Measurements from ENCODE around the gene AGMAT. TPM values are rescaled to one million over a fixed set of nuclear protein-coding genes. Genes with fewer than 3 reads are reported as not detected.

The AGMAT gene
- total and polyA plus RNA-seq, 2 of the 13 experiments (the other 11 are each of a cell fraction or from before 2014, with no cell fraction given) = 59.1 to 174 TPM

GRCh38 chr1:15557008-15557407 lies 27.8 kb downstream of the AGMAT start:
- FAIRE-seq (no peak), DNase-seq (ENCODE audit: low spot score) (no peak), ATAC-seq (no peak)
- in situ Hi-C loops (cut with HindIII; ENCODE audit: extremely low pct_ligation_motif_present, low pct_unique_long_range_greater_than_20kb) = no loop called here
- no peak for TF ChIP-seq SRF (IDR thresholded peaks at IDR 0.05; ENCODE audit: low read depth, low read length)
- TF ChIP-seq ZNF33A (CRISPR knock-in tag; IDR thresholded peaks at IDR 0.05; ENCODE audit: borderline replicate concordance) = no peak
- no peak for TF ChIP-seq ZXDC (CRISPR knock-in tag; IDR thresholded peaks at IDR 0.05)
- no peak for TF ChIP-seq BCL6 (CRISPR knock-in tag; IDR thresholded peaks at IDR 0.05)
- no peak for TF ChIP-seq NFIB (CRISPR knock-in tag; IDR thresholded peaks at IDR 0.05; ENCODE audit: borderline replicate concordance)
- TF ChIP-seq DNMT1 (CRISPR knock-in tag; IDR thresholded peaks at IDR 0.05) = no peak
- TF ChIP-seq ZSCAN30 (CRISPR knock-in tag; IDR thresholded peaks at IDR 0.05) = no peak
- no peak for TF ChIP-seq SPEN (CRISPR knock-in tag; IDR thresholded peaks at IDR 0.05; ENCODE audit: low read depth)
- no peak for TF ChIP-seq THAP11 (CRISPR knock-in tag; IDR thresholded peaks at IDR 0.05)
- TF ChIP-seq UBTF (CRISPR knock-in tag; IDR thresholded peaks at IDR 0.05) = no peak
- no peak for TF ChIP-seq MXD1 (CRISPR knock-in tag; IDR thresholded peaks at IDR 0.05)
- no peak for TF ChIP-seq ZNF780A (CRISPR knock-in tag; IDR thresholded peaks at IDR 0.05)
- H3K4me3 ChIP-seq (replicated peaks in 1 of 3; ENCODE audit: insufficient read depth in 1 of 3, low read depth in 2 of 3, low read length in 3 of 3) = no peak overlapping the region
- H4K20me1 ChIP-seq (ENCODE audit: insufficient read depth, low read length) = no peaks in the 10 kb centered on the region
- no peaks in the 10 kb centered on the region for H3K79me2 ChIP-seq (ENCODE audit: insufficient read depth, low read length)
- peaks cover 5 to 11% of the 10 kb centered on the region in 2 experiments; a peak in 4 of 5 replicates for H3K36me3 ChIP-seq (replicated peaks in 1 of 2; ENCODE audit: control insufficient read depth in 1 of 2, insufficient read depth in 2 of 2, low read length in 2 of 2)
- H3K4me1 ChIP-seq (ENCODE audit: insufficient read depth, low read length) = 0 out of 2 replicates have a peak, but pooled peaks cover 2% of the 10 kb centered on the region
- BruUV-seq (replicated peaks) = no TSS peak
- H3K9ac ChIP-seq (ENCODE audit: insufficient read depth, low read depth, low read length) = no peak overlapping the region
- no peak overlapping the region for H3K27ac ChIP-seq (ENCODE audit: extremely low read length, insufficient read depth, low read length)
- H2AFZ ChIP-seq (ENCODE audit: low read length) = no peak overlapping the region
- CTCF ChIA-PET (ENCODE audit: low intra/inter-chr PET ratio, low total read pairs) = no interaction called here
- intact Hi-C loops (cut with micrococcal nuclease; ENCODE audit: unreplicated experiment) = no loop called here
- H3K27me3 ChIP-seq (ENCODE audit: control insufficient read depth in 1 of 2, insufficient read depth in 2 of 2, low read length in 2 of 2) = no peaks in the 10 kb centered on the region
- WGBS (ENCODE audit: low lambda C conversion rate) = 99% methylated on average over 2 of the region's 2 CpGs
- POLR2A ChIA-PET = no interaction called here
- no peaks in the 10 kb centered on the region for H3K9me3 ChIP-seq (ENCODE audit: low read length)
- H3K4me2 ChIP-seq (ENCODE audit: low read depth, low read length) = no peak overlapping the region
